HG03045 (cell line): ENCODE data around the gene UBE2C.
"Not testable (repeated sequence)": the region's sequence is repeated elsewhere in the genome, so short reads cannot be mapped to it uniquely, and the experiment has no call there.

Experiments used
- ATAC-seq: cut with Tn5 transposase; IDR thresholded peaks from one replicate; pipeline ENCODE4 v1.9.1; 2021; ENCODE audit warnings: mild to moderate bottlenecking, moderate library complexity; ENCODE audit not compliant: unreplicated experiment

The UBE2C gene

GRCh38 chr20:45812157-45813005, at the start of gene UBE2C:
TSS of gene UBE2C (plus strand) at chr20:45812644. CDS start at chr20:45812696, 52 bp downstream.
- ATAC-seq = peak; percentile 96

DNA sequence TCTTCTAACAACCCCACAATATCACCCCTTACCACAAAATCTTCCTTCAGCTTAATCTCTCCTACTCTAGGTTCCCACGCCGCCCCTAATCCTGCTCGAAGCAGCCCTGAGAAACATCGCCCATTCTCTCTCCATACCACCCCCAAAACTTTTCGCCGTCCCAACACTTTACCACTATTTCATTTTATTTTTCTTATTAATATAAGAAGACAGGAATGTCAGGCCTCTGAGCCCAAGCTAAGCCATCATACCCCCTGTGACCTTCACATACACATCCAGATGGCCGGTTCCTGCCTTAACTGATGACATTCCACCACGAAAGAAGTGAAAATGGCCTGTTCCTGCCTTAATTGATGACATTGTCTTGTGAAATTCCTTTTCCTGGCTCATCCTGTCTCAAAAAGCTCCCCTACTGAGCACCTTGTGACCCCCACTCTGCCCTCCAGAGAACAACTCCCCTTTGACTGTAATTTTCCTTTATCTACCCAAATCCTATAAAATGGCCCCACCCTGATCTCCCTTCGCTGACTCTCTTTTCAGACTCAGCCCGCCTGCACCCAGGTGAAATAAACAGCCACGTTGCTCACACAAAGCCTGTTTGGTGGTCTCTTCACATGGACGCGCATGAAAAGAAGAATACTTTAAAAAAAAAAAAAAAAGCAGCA, 47.7 kb upstream of the UBE2C start:
- ATAC-seq = not testable (repeated sequence)

DNA sequence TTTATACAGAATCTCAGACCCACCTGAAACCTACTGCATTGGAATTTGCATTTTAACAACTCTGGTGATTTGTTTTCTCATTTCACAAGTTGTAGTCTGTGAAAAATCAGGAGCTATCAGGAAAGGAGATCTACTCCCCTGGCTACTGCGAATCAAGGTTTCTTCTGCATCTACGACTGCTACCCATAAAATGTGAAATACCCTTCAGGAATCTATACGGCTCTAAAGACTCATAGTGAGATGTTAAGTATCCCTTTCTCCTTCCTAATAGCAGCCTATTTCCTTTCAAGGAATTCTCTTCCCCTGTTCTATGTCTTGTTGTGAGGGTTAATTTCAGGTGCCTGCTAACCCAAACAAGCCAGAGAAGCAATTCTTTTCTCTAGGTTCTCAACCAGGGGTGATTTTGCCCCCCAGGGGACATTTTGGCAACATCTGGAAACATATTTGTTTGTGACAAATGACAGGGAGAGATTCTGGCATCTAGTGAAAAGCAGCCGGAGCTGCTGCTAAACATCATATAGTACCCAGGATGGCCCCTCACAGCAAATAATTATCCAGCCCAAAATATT, 47.1 kb upstream of the UBE2C start:
- no peak for ATAC-seq

- no peak for ATAC-seq
Observed at GRCh38 chr20:45765980-45766379, 46.5 kb upstream of the UBE2C start.

DNA sequence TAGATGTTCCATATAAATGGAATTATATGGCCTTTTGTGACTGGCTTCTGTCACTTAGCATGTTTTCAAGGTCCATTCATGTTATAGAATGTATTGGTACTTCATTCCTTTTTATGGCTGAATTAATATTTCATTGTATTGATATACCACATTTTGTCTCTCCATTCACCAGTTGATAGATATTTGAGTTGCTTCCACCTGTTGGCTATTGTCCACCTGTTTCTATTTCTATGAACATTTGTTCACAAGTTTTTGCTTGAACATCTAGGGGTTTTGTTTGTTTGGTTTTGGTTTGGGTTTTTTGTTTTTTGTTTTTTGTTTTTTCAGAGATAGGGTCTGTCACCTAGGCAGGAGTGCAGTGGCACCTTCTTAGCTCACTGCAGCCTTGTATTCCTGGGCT, 44.0 kb upstream of the UBE2C start:
- no peak for ATAC-seq

DNA sequence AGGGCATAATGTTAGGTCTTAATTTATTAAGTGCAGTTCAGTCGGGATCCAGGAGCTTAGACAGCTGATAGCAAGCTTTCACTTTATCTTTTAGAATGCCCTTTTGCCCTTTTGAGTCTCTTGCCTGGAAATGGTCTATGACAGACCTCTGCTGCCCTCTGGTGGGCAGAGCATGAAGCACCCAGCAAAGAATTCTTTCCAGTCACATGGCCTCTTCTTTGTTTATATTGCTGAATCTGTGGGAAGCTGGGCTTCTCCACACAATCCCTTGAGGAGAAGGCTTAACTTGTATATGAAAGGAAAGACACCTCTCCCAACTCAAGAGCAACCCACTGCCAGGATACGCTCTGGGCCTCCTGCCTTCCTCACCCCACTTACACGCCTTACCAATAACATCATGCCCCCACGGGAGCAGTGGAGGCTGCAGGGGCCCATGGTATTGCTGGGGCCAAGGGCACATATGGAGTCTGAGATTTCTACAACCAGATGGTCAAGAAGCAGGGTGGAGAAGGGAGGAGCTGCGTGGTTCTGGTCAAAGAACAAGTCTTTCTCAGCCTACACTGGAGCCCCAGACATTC, 41.2 kb upstream of the UBE2C start:
- no peak for ATAC-seq

DNA sequence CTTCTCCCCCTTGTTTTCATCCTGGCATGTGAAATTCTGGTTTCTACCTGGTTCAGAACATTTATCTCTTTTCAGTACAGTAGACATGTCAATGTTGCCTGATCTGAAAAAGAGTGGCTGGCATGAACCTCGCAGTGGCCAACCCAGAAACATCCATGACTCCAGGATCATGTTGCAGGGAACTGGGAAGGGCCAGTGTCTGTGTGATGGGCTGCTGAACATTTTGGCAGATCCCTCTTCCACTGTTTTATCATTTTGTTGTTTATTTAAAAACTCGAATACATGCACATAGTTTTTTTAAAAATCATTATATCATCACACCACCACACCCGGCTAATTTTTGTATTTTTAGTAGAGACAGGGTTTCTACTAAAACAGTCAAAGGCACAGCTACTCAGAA, 39.8 kb upstream of the UBE2C start:
- no peak for ATAC-seq

GRCh38 chr20:45774945-45775344, 37.5 kb upstream of the UBE2C start:
- no peak for ATAC-seq

GRCh38 chr20:45775411-45775810, 37.0 kb upstream of the UBE2C start:
- no peak for ATAC-seq

DNA sequence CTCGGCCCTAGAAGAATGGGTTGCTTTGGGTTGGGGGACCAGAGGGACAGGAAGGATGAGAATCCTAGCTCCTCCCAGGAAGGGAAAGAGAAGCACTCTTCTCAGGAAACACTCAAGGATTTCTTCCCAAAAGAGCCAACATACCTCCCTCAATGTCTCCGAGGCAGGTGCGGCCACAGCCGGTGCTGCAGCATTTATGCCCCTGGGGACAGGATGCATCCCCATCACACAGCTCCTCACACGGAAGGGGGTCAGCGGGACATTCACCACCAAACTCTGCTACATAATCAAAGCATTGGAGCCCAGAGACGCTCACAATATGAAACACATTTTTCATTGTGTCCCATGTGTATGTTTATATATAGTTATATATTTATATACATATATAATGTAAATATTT, 35.5 kb upstream of the UBE2C start:
- ATAC-seq = no peak

DNA sequence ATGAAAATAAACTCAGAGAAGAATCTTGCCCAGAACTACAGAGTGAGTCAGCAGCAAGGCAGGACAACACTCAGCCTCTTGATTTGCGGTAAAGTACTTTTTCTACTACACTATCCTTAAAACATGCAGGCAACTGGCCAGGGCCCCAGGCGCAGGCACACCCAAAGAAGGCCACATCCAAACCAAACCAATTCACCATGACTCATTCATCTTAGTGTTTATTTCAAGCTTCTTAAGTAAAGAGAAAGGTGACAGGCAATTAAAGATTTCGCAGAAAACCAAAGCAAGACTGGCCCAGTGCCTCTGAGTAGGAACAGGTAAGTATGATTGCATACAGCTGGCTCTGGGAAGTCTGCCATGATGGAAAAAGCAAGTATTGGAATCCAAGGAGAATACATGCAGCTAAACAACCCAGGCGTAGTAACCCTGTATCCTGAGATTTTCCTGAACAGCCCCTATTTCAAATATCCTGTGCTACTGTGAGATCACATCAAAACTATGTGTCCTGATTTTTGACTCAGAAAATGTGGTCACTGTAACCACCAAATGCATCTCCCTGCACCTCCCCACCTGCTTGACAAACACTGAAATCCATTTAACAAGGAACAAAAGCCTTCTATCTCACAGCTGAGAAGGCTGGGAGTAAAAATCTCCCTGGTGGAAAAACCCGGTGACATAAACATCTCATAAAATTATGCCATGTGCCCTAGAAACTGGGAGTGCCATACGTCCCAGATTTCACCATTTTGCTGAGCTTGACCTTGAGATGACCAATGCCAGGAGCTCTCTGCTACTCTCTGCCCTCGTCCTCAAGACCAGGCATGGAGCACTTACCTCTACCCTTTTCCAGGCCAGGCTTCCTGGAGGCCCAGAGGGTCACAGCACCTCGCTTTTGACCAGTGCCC, 33.2 kb upstream of the UBE2C start:
- no peak for ATAC-seq

DNA sequence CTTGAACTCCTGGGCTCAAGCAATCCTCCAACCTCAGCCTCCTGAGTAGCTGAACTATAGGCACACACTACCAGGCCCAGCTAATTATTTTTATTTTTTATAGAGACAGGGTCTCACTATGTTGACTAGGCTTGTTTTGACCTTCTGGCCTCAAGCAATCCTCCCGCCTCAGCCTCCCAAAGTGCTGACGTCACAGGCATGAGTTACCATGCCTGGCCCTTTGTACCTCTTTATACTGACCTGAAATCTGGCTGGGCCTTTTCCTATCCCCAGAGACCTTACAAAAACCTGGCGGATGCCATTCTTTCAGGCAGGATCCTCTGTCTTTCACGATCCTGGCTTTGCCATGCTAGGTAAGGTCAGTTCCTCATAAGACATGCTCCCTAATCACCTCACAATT, 32.3 kb upstream of the UBE2C start:
- no peak for ATAC-seq

GRCh38 chr20:45781391-45781931, 31.0 kb upstream of the UBE2C start:
- ATAC-seq = no peak

DNA sequence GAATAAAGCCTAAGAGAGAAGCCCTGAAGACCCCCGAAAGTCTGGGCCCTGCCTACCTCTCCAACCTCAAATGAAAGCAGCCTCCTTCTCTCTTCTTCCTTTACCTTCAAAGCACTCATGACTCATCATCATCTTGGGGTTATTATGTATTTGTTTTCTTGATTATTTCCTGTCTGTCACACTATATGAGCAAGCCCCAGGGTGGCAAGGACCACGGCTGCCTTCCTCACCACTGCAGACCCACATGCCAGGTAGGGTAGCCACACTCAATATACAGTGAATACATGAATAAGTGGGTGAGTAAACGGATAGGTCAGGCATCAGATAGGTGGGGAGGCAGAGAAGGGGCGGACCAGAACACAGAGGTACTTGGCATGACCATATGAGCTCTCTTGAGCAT, 29.6 kb upstream of the UBE2C start:
- ATAC-seq = no peak

GRCh38 chr20:45783656-45784294, 28.7 kb upstream of the UBE2C start:
- no peak for ATAC-seq

DNA sequence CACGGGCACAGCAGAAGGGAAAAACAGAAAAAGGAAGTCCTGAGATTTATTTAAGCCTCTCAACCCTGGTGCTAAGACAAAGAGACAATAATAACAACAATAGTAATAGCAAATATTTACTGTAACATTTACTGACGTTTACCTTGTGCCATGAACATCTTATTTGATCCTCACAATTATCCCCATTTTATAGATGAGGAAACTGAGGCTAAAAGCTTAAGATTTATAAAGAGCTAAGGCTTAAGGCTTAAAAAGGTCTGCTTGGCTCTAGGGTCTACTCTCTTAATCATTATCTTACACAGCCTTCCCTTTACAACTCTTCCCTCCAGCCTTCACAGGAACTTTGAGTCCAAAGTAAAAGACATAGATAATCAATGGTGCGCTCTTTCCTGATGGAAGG, 24.1 kb upstream of the UBE2C start:
- ATAC-seq = no peak

GRCh38 chr20:45792317-45793118, 19.9 kb upstream of the UBE2C start:
- peak; percentile 19 for ATAC-seq

GRCh38 chr20:45796337-45797065, 15.9 kb upstream of the UBE2C start:
- no peak for ATAC-seq
